GM21381 (cell line): ENCODE data around the gene SPEM2.

Source experiments
- ATAC-seq: cut with Tn5 transposase; IDR thresholded peaks from one replicate; pipeline ENCODE4 v1.9.1; 2021; ENCODE audit warnings: mild to moderate bottlenecking, moderate library complexity; ENCODE audit not compliant: unreplicated experiment

Gene SPEM2

GRCh38 chr17:7425316-7425715 is at the start of gene SPEM2:
TSS of gene SPEM2 (plus strand) at chr17:7425616. CDS start at chr17:7425689, 73 bp downstream.
- no peak for ATAC-seq

DNA sequence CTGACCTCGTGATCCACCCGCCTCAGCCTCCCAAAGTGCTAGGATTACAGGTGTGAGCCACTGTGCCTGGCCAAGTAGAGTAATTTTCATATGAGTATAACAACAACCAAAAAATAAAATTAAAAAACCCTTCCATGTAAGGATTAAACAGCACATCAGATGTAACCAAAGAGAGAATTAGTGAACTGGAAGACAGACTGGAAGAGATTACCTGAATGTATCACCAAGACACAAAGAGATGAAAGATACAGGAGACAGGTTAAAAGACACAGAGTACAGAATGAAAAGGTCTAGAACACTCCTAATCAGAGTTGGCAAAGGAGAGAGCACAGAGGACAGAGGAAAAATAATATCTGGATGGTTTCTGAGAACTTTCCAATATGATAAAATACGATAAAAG is 46.3 kb upstream of the SPEM2 start:
- no peak for ATAC-seq

- ATAC-seq: no peak
These were observed 45.1 kb upstream of the SPEM2 start for GRCh38 chr17:7380321-7380720.

- ATAC-seq: no peak
These were observed 44.3 kb upstream of the SPEM2 start, which contains the start of gene TNK1 for GRCh38 chr17:7380855-7381683. TSS of gene TNK1 (plus strand) at chr17:7381089. CDS start at chr17:7382927, 1,838 bp downstream.

DNA sequence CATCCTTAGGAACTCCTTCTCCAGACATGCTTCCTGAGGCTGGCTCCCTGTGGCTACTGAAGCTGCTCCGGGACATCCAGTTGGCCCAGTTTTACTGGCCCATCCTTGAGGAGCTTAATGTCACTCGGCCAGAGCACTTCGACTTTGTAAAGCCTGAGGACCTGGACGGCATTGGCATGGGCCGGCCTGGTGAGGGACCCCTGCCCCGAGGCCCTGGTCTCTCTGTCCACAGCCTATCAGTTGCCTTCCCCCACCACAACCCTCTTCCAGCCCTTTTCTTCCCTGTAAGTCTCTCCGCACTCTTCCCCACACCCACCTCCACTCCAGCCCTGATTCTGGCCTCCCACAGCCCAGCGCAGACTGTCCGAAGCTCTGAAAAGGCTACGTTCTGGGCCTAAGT is 42.5 kb upstream of the SPEM2 start:
- ATAC-seq: no peak

- no peak for ATAC-seq
These were observed 42.1 kb upstream of the SPEM2 start for GRCh38 chr17:7383371-7383741.

DNA sequence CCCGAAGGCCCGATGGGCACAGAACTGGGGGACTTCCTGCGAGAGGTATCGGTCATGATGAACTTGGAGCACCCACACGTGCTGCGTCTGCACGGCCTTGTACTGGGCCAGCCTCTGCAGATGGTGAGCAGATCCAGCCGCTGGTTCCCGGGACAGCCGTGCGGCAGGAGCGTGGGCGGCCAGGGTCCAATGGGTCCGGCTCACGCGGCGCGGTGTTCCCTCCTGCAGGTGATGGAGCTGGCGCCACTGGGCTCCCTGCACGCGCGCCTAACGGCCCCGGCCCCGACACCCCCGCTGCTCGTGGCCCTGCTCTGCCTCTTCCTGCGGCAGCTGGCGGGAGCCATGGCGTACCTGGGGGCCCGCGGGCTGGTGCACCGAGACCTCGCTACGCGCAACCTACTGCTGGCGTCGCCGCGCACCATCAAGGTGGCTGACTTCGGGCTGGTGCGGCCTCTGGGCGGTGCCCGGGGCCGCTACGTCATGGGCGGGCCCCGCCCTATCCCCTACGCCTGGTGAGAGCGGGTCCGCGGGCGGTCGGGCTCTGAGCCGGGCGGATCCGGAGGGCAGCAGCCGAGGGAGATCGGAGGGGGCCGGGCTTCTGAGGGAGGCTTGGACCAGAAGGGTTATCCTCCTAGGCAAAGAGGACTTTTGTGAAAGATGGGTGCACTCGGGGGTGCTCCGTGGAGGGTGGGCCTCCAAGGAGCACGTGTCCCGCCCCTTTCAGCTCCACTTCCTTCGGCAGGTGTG is 41.5 kb upstream of the SPEM2 start:
- ATAC-seq: peak; percentile 79

- no peak for ATAC-seq
These were observed 40.8 kb upstream of the SPEM2 start for GRCh38 chr17:7384489-7385081.

DNA sequence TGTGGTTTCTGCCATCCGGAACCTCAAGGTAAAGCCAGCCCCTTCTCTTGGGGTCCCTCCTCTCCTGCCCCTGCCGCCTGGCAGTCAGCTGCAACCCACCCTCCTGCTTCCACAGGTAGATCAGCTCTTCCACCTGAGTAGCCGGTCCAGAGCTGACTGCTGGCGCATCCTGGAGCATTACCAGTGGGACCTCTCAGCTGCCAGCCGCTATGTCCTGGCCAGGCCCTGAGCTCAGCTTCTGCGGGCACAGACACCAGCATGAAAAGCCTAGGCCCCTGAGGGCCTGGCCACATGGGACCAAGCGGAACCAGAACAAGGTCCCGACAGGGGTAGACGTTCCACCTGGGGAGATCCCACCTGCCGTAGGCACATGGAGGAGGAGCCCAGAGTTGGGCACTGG is 36.6 kb upstream of the SPEM2 start:
- ATAC-seq: no peak

GRCh38 chr17:7389924-7390910 is 35.2 kb upstream of the SPEM2 start:
- no peak for ATAC-seq

DNA sequence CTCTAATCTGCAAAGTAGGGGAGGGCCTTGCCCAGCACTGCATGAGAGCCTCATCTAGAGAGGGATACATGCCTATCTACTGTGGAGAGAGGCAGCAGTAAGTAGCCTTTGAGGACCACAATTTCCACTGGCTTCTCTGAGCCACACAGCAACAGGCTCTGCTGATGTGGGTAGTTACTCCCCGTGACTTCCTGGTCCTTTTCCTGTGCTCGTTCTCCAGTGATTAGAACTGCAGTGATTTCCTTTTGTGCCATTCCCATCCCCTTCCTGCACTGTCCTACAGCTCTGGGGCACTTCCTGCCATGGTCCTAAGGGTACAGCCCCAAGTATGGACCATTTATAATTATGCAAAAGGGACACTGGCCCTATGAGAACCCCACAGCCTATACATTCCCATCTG is 34.1 kb upstream of the SPEM2 start:
- no peak for ATAC-seq

DNA sequence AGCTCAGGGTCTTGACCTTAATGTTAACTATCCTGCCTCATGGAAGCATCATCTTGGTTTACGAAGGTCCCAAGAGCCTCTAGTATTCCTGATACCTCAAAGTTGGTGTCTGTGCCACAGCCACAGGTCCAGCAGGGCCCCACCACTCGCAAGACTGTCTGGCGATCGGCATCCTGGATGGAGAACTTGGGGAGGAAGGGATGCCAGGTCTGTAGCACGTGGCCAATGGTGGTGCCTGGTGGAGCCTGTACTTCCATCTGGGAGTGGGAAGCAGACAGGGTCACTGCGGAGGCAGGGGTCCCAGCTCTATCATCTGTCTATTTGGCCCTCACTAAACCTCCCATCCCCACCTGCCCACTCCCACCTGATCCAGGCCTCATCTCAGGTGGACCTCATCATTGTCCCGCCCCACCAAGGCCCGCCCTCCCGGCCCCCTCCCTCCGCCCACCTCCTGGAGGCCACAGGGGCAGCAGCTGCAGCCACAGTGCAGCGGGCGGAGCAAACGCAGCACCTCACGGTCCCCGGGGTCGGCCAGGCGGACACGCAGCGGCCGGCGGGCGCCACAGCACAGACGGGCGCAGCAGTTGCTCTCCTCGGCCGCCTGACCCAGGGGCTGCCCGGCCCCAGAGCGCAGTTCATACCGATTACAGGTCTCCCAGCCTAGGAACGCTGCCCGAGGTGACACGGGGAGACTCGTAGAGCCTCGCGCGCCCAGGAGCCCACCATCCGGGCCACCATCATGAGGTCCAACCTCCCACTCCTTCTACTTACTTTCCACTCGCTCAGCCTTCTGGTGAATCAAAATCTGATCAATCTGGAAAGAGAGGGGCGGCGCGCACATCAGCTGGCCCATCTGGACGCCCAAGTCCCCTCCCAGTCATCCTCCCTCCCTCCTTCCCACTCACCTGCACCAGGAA is 32.5 kb upstream of the SPEM2 start:
- no peak for ATAC-seq

DNA sequence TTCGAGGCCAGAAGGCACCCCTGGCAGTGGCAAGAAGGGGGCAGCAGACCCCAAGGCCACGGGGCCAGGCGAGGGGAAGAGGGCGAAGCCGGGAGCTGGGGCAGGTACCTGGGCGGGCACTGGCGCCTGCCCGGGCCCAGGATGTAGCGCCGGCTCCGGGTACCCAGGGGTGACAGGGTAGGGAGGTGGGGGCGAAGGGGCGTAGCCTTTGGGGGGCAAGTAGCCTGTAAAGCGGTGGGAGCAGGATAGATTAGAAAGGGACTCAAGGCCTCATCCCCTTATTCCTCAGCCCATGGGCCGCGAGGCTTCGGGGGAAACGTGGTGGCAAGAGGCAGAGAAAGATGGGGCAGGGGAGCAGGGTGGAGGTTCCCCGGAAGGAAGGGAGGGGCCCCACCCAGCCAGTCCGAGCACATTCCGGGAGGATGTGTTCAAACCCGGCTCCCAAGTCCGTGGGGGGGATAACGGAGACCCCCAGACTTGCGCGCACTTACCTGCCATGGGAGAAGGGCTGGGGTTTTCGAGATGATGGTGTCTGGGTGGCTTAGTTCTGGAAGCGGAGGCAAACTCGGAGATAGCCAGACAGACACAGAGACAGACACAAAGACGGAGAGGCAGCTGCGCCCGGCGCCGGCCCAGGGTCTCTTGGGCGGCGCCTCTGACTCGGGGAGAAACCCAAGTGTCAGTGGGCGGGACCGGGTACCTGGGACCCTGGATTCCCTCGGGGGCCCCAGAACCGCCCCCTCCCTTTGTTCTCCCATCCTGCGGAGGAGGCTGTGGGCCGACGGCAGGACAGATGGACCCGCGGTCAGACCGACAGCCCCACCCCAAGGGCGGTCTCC is 31.6 kb upstream of the SPEM2 start:
- peak; percentile 44 for ATAC-seq

DNA sequence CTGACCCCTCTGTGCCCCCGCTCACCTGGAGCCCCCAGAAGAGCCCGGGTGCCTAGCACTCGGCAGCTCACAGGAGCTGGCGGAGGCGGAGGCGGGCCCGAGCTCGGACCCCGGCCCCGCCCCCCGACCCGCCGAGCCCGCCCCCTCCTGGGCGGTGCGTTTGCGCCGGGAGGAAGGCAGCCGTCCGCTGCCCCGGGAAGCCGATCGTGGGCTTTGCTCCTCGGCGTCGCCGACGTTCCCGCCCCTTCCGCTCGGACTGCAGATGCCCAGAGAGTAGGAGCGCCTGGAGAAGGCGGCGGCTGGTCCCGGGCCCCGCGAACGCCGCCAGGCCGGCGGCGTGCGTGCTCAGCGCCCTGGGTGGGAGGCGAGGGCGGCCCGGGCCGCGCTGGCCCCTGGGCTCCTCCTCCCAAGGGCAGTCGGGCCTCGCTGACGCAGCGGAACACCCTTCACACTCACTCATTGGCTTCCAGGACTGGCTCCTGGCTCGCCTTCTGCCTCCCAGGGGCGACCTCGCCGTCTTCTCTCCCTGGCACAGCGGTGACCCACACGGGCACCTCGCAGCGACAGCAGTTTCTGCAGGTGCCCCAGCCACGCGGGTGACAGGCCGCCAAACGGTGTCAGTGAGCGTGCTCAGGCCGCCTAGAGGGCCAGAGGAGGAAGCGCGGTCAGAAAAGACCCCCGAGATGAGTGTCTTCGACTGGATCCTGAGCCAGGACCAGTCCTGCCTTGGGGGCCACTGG is 30.8 kb upstream of the SPEM2 start, which contains the start of gene PLSCR3:
PLSCR3 (minus strand) TSS at position 74 of the 740 bp plus-strand sequence. CDS start 415 bp downstream, outside the sequence.
- peak; percentile 75 for ATAC-seq

DNA sequence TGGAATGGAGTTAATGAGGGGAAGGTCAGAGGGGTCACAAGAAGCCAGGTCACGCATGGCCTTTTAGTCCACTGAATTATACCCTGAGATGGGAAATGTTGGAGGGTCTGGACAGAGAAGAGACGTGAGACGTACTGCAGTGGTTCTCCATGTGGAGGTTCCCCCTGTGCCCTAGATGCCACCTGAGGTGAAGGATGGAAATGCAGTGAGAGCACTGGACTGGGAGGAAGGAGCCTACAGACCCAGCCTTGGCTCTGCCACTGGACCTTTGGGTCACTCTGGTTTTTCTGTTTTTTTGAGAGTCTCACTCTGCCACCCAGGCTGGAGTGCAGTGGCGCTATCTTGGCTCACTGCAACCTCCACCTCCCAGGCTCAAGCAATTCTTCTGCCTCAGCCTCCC is 29.3 kb upstream of the SPEM2 start:
- no peak for ATAC-seq

DNA sequence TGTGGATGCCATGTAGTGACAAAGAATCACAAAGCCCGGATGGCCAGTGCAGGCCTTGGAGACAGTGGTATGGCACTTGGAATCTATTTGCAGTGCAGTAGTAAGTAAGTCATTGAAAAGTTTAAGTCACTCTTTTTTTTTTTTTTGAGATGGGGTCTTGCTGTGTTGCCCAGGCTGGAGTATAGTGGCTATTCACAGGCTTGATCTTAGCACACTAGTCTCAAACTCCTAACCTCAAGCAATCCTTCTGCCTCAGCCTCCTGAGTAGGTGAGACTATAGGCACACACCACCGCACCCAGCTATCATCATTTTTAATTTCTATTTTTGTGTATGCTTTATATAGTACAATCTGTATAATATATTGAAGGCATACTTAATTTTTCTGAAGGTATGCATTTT is 26.8 kb upstream of the SPEM2 start:
- ATAC-seq: no peak

- ATAC-seq: no peak
These were observed 22.2 kb upstream of the SPEM2 start for GRCh38 chr17:7403043-7403726.

- no peak for ATAC-seq
These were observed 21.8 kb upstream of the SPEM2 start for GRCh38 chr17:7403727-7403976.
